ENCODE results near the gene SENP5.

The SENP5 gene

DNA sequence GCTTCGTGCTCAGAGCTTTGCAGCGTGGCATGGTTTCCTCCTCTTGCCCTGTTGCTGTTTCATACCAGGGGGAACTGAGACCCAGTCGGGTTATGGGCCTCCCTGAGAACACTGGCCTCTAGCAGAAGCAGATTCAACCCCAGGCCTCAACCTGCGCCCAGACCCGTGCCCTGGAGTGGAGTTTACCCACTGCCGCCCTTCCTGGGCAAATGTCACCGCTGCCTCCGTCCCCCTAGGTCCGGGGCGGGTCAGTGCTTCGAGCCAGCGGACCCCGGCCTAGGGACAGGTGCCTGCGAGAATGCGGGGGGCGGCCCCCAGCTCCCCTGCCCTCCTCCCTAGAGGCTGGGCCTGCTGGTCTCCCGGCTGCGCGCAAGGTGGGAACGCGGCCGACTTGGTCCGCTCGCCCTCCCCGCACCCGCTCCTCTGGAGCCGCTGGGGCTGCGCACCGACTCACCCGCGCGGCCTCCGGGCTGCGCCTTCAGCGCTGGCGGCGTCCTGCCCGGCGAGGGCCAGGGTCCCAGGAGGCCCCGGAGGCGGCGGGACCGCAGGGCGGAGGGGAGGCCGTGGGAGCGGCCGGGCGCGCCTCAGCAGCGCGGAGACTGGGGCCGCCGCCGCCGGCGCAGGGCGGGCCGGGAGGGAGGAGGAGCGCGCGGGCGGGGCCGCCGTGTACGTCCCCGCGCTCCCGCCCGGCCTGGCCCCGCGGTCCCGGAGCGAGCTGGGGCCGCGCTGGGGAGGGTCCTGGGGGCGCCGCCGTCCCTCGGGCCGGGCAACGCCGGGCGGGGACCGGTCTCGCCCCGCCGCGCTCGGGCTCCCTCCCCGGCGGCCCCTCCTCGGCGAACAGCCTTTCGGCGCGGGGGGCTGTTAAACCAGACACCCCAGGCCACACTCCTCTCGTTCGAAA, 100.8 kb downstream of the SENP5 start, which contains the start of gene PIGZ:
Gene PIGZ, minus strand, starts transcription at position 601 of the 901 bp plus-strand sequence. CDS start 16,802 bp downstream, outside the sequence.
- Histone ChIP-seq H3K79me2 (ENCODE audit: insufficient read depth, low read depth) (no peaks in the 10 kb centered on the region), H3K4me3 (IDR thresholded peaks at IDR 0.05; ENCODE audit: insufficient read depth, low read depth, low read length) (peak within 1 kb of the TSS; percentile 84), H3K4me1 (ENCODE audit: low read depth, poor library complexity, severe bottlenecking) (peaks cover 3% of the 10 kb centered on the region), H3K27me3 (ENCODE audit: insufficient read depth, low read depth) (0 out of 2 replicates have a peak, but pooled peaks cover 5% of the 10 kb centered on the region), H3K36me3 (ENCODE audit: insufficient read depth) (no peaks in the 10 kb centered on the region), H3K4me2 (peak within 1 kb of the TSS; percentile 90), H2AFZ (ENCODE audit: low read depth) (peak within 1 kb of the TSS; percentile 99), H3K27ac (peak within 1 kb of the TSS; percentile 60), H3K9ac (peak within 1 kb of the TSS; percentile 90), H4K20me1 (ENCODE audit: insufficient read depth) (no peaks in the 10 kb centered on the region)
- TF ChIP-seq, protein P1, sequence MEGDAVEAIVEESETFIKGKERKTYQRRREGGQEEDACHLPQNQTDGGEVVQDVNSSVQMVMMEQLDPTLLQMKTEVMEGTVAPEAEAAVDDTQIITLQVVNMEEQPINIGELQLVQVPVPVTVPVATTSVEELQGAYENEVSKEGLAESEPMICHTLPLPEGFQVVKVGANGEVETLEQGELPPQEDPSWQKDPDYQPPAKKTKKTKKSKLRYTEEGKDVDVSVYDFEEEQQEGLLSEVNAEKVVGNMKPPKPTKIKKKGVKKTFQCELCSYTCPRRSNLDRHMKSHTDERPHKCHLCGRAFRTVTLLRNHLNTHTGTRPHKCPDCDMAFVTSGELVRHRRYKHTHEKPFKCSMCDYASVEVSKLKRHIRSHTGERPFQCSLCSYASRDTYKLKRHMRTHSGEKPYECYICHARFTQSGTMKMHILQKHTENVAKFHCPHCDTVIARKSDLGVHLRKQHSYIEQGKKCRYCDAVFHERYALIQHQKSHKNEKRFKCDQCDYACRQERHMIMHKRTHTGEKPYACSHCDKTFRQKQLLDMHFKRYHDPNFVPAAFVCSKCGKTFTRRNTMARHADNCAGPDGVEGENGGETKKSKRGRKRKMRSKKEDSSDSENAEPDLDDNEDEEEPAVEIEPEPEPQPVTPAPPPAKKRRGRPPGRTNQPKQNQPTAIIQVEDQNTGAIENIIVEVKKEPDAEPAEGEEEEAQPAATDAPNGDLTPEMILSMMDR (conservative IDR thresholded peaks at IDR 0.05; ENCODE audit: low read depth, low read length): no peak

DNA sequence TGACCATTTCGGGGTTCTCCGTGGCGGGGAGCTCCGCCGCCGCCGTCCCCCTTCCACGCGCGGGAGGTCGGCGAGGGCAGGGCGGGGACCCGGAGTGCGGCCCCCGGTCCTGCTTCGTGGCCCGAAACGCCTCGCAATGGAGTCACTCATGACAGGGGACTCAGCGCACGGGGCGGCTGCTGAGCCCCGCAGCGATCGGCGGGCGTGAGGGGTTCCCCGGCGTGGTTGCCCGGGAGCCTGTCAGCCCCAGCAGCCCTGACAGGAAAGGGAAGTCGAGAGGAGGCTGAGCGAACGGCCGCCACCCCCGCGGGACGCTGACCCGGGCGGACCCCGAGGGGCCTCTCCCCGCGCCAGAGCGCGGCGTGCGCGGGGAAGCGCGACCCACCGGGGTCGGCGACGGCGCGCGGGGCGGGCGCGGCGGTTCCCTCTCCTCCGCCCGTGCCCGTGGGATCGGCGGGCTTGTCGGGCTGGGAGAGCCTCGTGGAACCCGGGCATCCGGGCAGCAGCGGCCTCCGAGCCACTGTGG, 101.5 kb downstream of the SENP5 start:
- Histone ChIP-seq H2AFZ (ENCODE audit: low read depth) (peak overlapping the region; percentile 99), H3K4me1 (ENCODE audit: low read depth, poor library complexity, severe bottlenecking) (peaks cover 3% of the 10 kb centered on the region), H3K4me2 (peak overlapping the region; percentile 90), H3K9ac (peak overlapping the region; percentile 90), H3K27me3 (ENCODE audit: insufficient read depth, low read depth) (0 out of 2 replicates have a peak, but pooled peaks cover 5% of the 10 kb centered on the region), H3K79me2 (ENCODE audit: insufficient read depth, low read depth) (no peaks in the 10 kb centered on the region), H3K27ac (peak overlapping the region; percentile 60), H3K36me3 (ENCODE audit: insufficient read depth) (no peaks in the 10 kb centered on the region), H3K4me3 (IDR thresholded peaks at IDR 0.05; ENCODE audit: insufficient read depth, low read depth, low read length) (peak overlapping the region; percentile 84), H4K20me1 (ENCODE audit: insufficient read depth) (no peaks in the 10 kb centered on the region)
- TF ChIP-seq, protein P1 (conservative IDR thresholded peaks at IDR 0.05; ENCODE audit: low read depth, low read length): no peak

DNA sequence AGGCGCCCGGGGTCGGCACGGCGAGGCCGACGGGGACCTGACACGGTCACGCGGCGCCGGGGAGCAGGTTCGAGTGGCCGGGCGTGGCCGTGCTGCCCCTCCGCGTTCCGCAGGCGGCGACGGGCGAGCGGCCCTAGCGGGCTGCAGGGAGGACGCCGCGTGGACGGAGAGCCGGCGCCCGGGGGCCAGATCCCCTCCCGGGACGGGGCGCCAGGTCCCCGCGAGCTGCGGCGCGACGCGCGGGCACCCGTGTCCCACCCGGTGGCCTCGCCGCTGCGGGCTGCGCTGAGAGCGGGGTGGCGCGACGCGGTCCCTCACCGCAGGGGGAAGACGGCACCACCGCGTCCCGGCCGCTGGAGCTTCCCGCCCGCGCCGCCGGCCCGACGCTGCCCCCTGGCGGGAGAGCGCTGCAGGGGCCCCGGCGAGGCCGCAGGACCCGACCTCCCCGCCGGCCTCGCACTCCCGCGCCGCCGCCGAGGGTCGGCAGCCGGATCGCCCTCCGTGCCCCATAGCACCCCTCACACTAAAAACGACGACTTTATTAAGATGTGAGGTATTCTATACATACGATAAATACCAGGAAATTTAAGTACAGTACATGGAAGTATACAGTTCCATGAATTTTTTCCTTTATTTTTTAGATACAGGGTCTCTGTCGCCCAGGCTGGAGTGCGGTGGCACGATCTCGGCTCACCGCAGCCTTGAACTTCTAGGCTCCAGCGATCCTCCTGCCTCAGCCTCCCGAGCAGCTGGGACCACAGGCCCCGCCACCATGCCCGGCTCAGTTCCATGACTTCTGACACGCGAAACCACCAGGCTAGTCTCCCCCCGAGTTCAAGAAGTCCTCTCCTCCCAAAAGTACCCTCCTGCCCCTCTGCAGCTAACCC, 102.2 kb downstream of the SENP5 start:
- no peaks in the 10 kb centered on the region for H3K79me2 ChIP-seq (ENCODE audit: insufficient read depth, low read depth)
- peak overlapping the region; percentile 60 for H3K27ac ChIP-seq
- H3K36me3 ChIP-seq (ENCODE audit: insufficient read depth): no peaks in the 10 kb centered on the region
- H3K4me2 ChIP-seq: peak overlapping the region; percentile 90
- H3K4me1 ChIP-seq (ENCODE audit: low read depth, poor library complexity, severe bottlenecking): peaks cover 3% of the 10 kb centered on the region
- H3K9ac ChIP-seq: peak overlapping the region; percentile 90
- peak overlapping the region; percentile 84 for H3K4me3 ChIP-seq (IDR thresholded peaks at IDR 0.05; ENCODE audit: insufficient read depth, low read depth, low read length)
- H2AFZ ChIP-seq (ENCODE audit: low read depth): peak overlapping the region; percentile 99
- H3K27me3 ChIP-seq (ENCODE audit: insufficient read depth, low read depth): 0 out of 2 replicates have a peak, but pooled peaks cover 5% of the 10 kb centered on the region
- TF ChIP-seq, protein P1 (conservative IDR thresholded peaks at IDR 0.05; ENCODE audit: low read depth, low read length): peak; percentile 68
- no peaks in the 10 kb centered on the region for H4K20me1 ChIP-seq (ENCODE audit: insufficient read depth)

DNA sequence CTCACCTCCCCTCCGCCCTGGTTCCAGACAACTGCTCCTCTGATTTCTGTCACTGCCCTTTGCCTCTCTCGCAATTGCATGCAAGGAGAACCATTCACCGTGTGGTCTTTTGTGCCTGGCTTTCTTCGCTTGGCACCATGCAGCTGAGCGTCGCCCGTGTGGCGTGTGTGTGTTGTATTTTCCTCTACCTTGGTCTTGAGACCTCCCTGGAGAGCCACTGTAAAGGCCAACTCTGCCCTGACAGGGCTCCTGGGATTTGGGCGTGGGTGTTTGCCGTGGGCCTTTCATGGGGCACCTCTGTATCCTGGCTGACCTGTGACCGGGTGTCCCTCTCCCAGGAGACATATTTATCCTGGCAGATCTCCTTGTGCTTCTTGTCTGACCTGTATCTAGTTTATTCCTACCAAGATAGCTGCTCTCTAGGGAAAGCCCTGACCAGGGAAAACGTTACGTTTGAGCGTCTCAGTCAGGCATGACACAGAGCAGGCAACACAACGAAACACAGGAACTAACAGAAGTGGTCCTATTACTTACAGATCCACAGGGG, 102.9 kb downstream of the SENP5 start:
- H3K36me3 ChIP-seq (ENCODE audit: insufficient read depth): no peaks in the 10 kb centered on the region
- no peak overlapping the region for H3K9ac ChIP-seq
- H4K20me1 ChIP-seq (ENCODE audit: insufficient read depth): no peaks in the 10 kb centered on the region
- no peaks in the 10 kb centered on the region for H3K79me2 ChIP-seq (ENCODE audit: insufficient read depth, low read depth)
- H3K4me1 ChIP-seq (ENCODE audit: low read depth, poor library complexity, severe bottlenecking): peaks cover 3% of the 10 kb centered on the region
- no peak overlapping the region for H3K4me3 ChIP-seq (IDR thresholded peaks at IDR 0.05; ENCODE audit: insufficient read depth, low read depth, low read length)
- TF ChIP-seq, protein P1 (conservative IDR thresholded peaks at IDR 0.05; ENCODE audit: low read depth, low read length): no peak
- no peak overlapping the region for H3K27ac ChIP-seq
- H2AFZ ChIP-seq (ENCODE audit: low read depth): peak overlapping the region; percentile 38; the same call in 1 of the 2 replicates
- H3K4me2 ChIP-seq: peak overlapping the region; percentile 65
- 0 out of 2 replicates have a peak, but pooled peaks cover 5% of the 10 kb centered on the region for H3K27me3 ChIP-seq (ENCODE audit: insufficient read depth, low read depth)

Data from KMS-11 (cell line).